ES-I3 (cell line): ENCODE results near the gene SLC39A10.
"Not testable (repeated sequence)": the region's sequence is repeated elsewhere in the genome, so short reads cannot be mapped to it uniquely, and the experiment has no call there.

ENCODE experiments used
- H3K36me3 ChIP-seq: 2 replicates; pipeline ENCODE4 v1.6.1; 2013; ENCODE audit warnings: mild to moderate bottlenecking, low read length, control low read depth, moderate library complexity; ENCODE audit not compliant: insufficient read depth
- H3K4me1 ChIP-seq: 2 replicates; pipeline ENCODE4 v1.6.1; 2013; ENCODE audit warnings: mild to moderate bottlenecking, control low read depth, low read length; ENCODE audit not compliant: insufficient read depth
- H3K9ac ChIP-seq: 2 replicates; pipeline ENCODE4 v1.6.1; 2013; ENCODE audit warnings: low read depth, mild to moderate bottlenecking, low read length, moderate library complexity
- H3K9me3 ChIP-seq: 2 replicates; pipeline ENCODE4 v1.6.1; 2013; ENCODE audit warnings: mild to moderate bottlenecking, low read length, moderate library complexity; ENCODE audit not compliant: control insufficient read depth, insufficient read depth

The SLC39A10 gene

DNA sequence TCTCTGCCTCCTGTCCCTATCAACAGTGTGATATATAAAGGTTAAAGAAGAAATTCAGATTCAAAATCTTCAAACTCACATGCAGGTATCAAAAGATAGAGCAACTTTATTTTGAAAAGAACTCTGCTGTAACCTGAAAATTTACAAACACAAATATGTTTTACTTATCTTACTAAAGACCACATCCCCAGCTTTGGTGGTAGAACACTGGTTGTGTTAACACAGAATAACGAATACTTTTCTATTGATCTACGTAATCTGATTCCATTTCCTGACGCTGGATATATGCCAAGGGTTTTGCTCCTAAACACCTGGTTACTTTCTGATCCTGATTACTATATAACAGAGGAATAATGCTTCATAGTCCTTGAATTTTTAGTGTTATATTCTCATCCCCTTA is 23.1 kb upstream of the SLC39A10 start:
- Histone ChIP-seq H3K9me3 (no peaks in the 10 kb centered on the region), H3K9ac (no peak overlapping the region), H3K4me1 (peaks cover 6% of the 10 kb centered on the region; the same call in 1 of the 2 replicates), H3K36me3 (no peaks in the 10 kb centered on the region)

DNA sequence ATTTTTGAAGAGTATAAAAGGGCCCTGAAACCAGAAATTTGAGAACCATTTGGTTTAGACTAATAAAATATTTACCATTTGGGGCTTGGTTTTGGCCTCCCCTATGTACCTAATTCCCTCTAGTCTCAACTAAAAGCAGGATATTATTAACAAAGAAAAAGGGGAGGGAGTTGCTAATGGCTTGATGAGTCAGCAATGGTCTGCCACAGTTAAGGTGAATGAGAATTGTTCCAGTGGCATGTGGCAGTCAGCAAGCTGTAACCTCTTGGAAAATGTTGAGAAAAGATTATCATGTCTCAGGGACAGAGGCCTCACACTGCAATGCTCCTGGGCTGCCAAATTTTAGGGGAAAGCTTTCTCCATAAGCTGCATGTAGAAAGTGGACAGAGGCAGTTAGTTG is 20.1 kb upstream of the SLC39A10 start:
- Histone ChIP-seq H3K4me1 (peaks cover 6% of the 10 kb centered on the region; the same call in 1 of the 2 replicates), H3K9me3 (no peaks in the 10 kb centered on the region)

DNA sequence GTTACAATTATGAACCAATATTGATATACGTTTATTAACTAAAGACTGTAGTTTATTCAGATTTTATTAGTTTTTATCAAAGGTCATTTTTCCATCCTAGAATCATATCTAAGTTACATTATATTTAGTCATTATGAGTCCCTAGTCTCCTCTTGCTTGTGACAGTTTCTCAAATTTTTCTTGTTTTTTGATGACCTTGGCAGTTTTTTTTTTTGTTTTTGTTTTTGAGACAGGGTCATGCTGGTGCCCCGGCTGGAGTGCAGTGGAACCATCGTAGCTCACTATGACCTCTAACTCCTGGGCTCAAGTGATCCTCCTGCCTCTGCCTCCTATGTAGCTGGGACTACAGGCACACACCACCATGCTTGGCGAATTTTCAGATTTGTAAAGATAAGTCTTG is 18.3 kb upstream of the SLC39A10 start:
- peaks cover 18% of the 10 kb centered on the region; the same call in 1 of the 2 replicates for H3K4me1 ChIP-seq

More for the DNA sequence above, 20.1 kb upstream of the SLC39A10 start:
- Histone ChIP-seq H3K9ac (no peak overlapping the region), H3K36me3 (no peaks in the 10 kb centered on the region)

DNA sequence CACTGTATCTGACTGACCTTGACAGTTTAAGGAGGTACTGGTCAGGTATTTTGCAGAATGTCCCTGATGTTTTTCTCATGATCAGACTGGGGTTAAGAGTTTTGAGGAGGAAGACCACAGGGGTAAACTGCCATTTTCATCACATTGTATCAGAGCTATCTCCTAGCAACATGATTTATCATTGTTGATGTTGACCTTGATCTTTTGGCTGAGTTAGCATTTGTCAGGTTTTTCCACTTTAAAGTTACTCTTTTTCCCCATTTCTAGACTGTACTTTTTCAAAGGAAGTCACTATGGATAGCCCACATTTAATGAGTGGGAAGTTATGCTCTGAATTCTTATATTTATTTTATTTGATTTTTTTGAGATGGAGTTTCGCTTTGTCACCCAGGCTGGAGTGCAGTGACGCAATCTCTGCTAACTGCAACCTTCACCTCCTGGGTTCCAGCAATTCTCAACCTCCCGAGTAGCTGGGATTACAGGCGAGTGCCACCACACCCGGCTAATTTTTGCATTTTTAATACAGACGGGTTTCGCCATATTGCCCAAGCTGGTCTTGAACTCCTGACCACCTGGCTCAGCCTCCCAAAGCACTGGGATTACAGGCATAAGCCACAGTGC is 17.7 kb upstream of the SLC39A10 start:
- H3K9ac ChIP-seq = no peak overlapping the region
- H3K4me1 ChIP-seq = peaks cover 18% of the 10 kb centered on the region; the same call in 1 of the 2 replicates
- H3K36me3 ChIP-seq = no peaks in the 10 kb centered on the region
- no peaks in the 10 kb centered on the region for H3K9me3 ChIP-seq

More for the DNA sequence above, 18.3 kb upstream of the SLC39A10 start:
- no peaks in the 10 kb centered on the region for H3K9me3 ChIP-seq
- no peak overlapping the region for H3K9ac ChIP-seq
- no peaks in the 10 kb centered on the region for H3K36me3 ChIP-seq

DNA sequence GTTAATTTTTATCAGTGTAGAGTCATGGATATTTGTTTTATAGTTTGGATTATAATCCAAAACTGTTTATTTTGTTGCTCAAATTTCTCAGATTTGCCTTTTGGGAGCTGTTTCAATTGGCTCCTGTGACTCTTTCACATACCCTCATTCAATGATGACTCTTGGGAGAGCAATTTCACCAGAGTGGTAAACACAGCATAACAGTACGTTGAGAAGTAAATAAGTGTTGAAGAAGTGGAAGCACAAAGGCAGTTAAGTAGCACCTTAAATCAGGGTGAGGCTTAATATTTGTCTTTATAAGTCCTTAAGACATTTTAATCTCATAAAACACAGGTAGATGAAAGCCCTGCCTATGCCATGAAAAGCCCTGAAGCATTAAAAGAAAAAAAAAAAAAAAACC is 17.1 kb upstream of the SLC39A10 start:
- H3K4me1 ChIP-seq = peaks cover 18% of the 10 kb centered on the region; the same call in 1 of the 2 replicates
- no peak overlapping the region for H3K9ac ChIP-seq
- no peaks in the 10 kb centered on the region for H3K36me3 ChIP-seq
- H3K9me3 ChIP-seq = no peaks in the 10 kb centered on the region

DNA sequence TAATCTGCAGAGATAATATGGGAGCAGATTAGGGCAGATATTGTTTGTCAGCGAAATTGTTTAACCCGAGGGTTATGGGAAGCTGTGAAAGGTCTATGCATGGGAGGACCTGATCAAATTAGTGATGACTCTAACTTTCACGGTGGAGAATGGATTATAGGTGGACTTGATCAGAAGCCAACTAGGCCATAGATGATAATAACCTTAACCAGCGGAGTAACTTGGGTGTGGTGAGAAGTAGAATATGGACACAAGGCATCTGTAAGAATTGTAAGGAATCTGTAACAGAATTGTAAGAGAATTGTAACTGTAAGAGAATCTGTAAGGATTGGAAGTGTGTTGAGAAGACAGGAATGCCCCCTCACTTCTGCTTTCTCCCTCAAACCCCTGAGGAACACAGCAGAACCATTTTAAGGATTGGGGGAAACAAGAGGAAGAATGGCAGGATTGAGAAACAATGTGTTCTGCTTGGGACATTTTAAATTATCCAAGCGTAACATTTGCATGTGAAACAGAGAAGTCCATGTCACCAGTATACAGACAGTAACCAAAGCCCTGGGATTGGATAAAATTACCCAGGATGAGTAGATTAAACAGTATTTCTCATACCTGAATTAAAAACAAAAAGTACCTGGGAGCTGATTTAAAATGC is 14.9 kb upstream of the SLC39A10 start:
- H3K4me1 ChIP-seq = peaks cover 25% of the 10 kb centered on the region
- H3K9ac ChIP-seq = no peak overlapping the region
- no peaks in the 10 kb centered on the region for H3K9me3 ChIP-seq
- no peaks in the 10 kb centered on the region for H3K36me3 ChIP-seq

DNA sequence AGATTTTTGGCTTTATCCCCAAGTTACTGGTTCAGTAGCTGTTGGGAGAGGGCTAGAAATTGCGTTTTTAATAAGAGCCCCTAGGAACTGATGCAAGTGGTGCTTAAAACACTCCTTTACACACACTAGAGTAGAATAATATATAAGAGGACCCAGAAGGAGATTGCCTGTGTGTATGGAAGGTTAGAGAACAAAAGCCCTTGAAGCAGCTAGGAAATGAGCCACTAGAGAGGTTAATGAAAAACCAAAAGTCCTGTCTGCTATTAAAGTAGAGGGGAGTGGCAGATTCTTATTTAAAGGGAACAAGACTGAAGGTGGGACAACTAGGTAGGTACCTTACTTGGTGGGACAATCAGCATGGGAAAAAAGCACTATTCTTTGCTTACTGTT is 14.4 kb upstream of the SLC39A10 start:
- no peaks in the 10 kb centered on the region for H3K9me3 ChIP-seq
- H3K36me3 ChIP-seq = no peaks in the 10 kb centered on the region
- peaks cover 21% of the 10 kb centered on the region for H3K4me1 ChIP-seq
- H3K9ac ChIP-seq = no peak overlapping the region

DNA sequence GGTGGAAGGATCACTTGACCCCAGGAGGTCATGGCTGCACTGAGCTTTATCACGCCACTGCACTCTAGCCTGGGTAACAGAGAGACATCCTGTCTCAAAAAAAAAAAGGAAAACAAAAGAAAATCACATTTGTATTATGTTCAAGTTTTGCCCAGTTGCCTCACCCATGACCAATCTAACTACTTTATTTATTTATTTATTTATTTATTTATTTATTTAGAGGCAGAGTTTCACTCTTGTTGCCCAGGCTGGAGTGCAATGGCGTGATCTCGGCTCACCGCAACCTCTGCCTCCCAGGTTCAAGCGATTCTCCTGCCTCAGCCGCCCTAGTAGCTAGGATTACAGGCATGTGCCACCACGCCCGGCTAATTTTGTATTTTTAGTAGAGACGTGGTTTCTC is 12.3 kb upstream of the SLC39A10 start:
- H3K36me3 ChIP-seq, H3K9me3 ChIP-seq, H3K9ac ChIP-seq: not testable (repeated sequence)
- H3K4me1 ChIP-seq = peaks cover 21% of the 10 kb centered on the region

DNA sequence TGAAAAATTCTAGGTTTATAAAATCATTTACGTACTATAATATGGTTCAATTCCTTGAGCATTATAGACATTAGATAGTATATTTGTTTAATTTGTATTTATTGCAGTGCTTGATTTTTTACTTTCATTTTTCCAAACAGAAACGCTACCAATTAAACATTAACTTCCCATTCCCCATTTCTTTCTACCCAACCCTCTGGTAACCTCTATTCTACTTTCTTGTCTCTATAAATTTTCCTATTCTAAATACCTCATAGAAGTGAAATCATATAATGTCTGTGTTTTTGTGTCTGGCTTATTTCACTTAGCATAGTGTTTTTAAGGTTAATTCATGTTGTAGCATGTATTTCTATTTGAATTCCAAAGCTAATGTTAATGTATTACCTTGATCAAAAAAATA is 11.6 kb upstream of the SLC39A10 start:
- Histone ChIP-seq H3K9me3 (no peaks in the 10 kb centered on the region), H3K36me3 (no peaks in the 10 kb centered on the region), H3K9ac (no peak overlapping the region), H3K4me1 (peaks cover 21% of the 10 kb centered on the region)

DNA sequence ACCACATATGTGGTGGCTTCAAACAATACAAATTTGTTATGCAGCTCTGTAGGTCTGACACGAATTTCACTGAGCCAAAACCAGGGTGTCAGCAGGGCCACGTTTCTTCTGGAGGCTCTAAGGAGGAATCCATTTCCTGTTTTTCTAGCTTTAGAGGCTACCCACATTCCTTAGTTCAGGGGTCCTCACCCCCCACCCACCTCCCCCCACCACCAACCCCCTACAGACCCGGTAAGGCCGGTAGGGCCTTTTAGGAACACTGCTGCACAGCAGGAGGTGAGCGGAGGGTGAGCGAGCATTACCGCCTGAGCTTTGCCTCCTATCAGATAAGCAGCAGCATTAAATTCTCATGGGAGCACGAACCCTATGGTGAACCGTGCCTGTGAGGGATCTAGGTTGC is 10.6 kb upstream of the SLC39A10 start:
- Histone ChIP-seq H3K9ac (no peak overlapping the region), H3K36me3 (no peaks in the 10 kb centered on the region), H3K4me1 (peaks cover 21% of the 10 kb centered on the region), H3K9me3 (no peaks in the 10 kb centered on the region)

DNA sequence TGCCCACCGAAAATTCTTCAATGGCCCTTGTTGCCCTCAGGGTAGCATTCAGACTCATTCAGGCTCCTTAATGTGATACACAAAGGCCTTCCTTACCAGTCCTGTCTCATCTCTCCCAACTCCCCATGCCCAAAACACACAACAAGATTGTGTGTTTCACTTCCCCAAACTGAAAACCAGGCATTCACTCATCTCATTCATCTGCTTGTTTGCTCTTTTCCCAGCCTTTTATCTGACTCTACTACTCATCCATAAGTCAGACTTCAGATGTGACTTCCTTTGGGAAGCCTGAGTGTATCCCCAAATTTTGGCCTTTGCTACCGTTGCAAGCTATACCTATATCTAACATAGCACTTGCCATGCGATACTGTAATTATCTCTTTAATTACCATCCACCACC is 9.7 kb upstream of the SLC39A10 start:
- peaks cover 18% of the 10 kb centered on the region for H3K4me1 ChIP-seq
- H3K9me3 ChIP-seq = no peaks in the 10 kb centered on the region
- no peaks in the 10 kb centered on the region for H3K36me3 ChIP-seq
- H3K9ac ChIP-seq = no peak overlapping the region

DNA sequence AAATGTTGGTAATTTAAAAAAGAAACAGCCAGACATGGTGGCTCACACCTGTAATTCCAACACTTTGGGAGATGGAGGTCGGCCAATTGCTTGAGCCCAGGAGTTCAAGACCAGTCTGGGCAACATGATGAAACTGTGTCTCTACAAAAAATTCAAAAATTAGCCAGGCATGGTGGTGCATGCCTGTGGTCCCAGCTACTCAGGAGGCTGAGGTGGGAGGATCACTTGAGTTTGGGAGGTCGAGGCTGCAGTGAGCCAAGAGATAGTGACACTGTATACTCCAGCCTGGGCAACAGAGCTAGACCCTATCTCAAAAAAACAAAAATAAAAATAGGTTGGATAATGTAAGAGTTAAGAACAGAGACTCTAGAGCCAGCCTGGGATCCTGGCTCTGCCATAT is 8.7 kb upstream of the SLC39A10 start:
- not testable (repeated sequence) for H3K9ac ChIP-seq

DNA sequence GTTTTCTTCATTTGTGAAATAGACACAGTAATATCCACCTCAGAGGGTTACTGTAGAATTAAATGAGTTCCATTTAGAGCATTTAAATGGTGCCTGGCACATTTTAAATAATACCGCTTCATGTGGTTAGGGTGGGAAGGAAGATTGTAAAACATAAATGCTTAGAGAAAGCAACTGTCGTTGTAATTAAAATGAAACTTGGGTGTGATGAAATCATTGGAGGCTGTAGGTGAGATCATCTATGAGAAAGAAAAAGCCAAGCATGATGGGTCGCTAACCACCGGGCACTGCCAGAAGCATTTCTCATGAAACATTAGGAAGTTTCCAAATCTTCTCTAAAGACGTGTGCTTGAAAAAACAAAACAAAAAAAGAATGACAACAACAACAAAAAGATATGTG is 8.2 kb upstream of the SLC39A10 start:
- no peaks in the 10 kb centered on the region for H3K9me3 ChIP-seq
- H3K9ac ChIP-seq = no peak overlapping the region
- no peaks in the 10 kb centered on the region for H3K36me3 ChIP-seq
- H3K4me1 ChIP-seq = peaks cover 9% of the 10 kb centered on the region

More for the DNA sequence above, 8.7 kb upstream of the SLC39A10 start:
- not testable (repeated sequence) for H3K9me3 ChIP-seq, H3K36me3 ChIP-seq, H3K4me1 ChIP-seq

DNA sequence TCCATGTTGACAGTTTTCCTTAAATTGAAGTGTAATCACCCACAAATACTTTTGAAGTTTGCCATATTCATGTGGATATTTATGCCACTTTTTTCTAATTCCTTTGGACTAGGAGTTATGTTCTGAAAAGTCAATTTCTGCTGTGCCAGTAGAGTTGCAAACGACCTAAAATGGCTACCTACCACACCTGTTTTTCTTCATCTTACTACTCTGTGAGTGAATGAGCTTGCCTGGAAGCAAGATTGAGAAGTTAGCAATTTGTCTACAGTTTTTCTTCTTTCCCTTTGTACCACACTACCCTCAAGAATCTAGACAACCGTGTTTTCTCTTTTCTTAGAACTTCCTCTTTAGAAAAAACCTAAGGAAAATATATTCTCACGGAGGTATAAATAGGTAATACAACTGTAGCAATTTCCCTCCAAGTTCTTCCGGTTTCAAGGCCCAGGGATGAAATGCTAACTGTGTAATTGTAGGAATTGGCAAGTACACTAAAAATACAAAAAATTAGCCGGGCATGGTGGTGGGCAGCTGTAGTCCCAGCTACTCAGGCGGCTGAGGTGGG is 7.3 kb upstream of the SLC39A10 start:
- Histone ChIP-seq H3K9ac (no peak overlapping the region), H3K9me3 (no peaks in the 10 kb centered on the region), H3K4me1 (peaks cover 9% of the 10 kb centered on the region), H3K36me3 (no peaks in the 10 kb centered on the region)

DNA sequence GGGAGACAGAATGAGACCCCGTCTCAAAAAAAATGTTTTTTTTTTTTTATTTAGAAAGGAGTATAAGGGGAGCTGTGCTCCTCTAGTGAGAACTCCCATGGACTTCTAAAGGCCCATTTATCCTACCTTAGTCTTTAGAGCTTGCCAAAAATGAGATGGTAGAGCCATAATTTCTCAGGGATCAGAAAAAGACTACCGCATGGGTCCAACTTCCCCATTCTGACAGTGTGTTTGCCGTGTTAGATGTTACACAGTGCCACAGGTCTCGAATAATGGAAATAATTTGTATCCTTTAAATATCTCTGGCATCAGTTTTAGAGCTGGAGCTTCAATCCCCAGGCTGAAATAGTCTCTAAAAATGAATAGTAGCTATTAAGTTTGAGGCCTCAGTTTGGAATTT is 6.0 kb upstream of the SLC39A10 start:
- no peaks in the 10 kb centered on the region for H3K9me3 ChIP-seq
- H3K36me3 ChIP-seq = no peaks in the 10 kb centered on the region
- no peak overlapping the region for H3K9ac ChIP-seq
- peaks cover 11% of the 10 kb centered on the region for H3K4me1 ChIP-seq
